Measurements from ENCODE around the gene SLIT1.

GRCh38 chr10:97138174-97138573 lies 47.6 kb downstream of the SLIT1 start:
- no peak for TF ChIP-seq SIN3A (IDR thresholded peaks at IDR 0.05; ENCODE audit: borderline replicate concordance, insufficient read depth, low read length)
- no peak for TF ChIP-seq POLR2AphosphoS5 (IDR thresholded peaks at IDR 0.05; ENCODE audit: low read depth, low read length)
- TF ChIP-seq REST (IDR thresholded peaks at IDR 0.05; ENCODE audit: insufficient read depth in 1 of 2, low read depth in 2 of 2, low read length in 2 of 2): no peak
- no peak for TF ChIP-seq TAF1 (IDR thresholded peaks at IDR 0.05; ENCODE audit: borderline replicate concordance, insufficient read depth, low read length)
- TF ChIP-seq FOXP2 (optimal IDR thresholded peaks at IDR 0.05; ENCODE audit: borderline replicate concordance, extremely low read depth, extremely low read length, insufficient read depth): no peak
